GM18858 (cell line): ENCODE data around the gene LIN7A.
A peak's percentile ranks its signal among the peaks of the same experiment; 100 is the strongest.

Experiments
- ATAC-seq: cut with Tn5 transposase; IDR thresholded peaks from one replicate; pipeline ENCODE4 v1.9.1; 2021; ENCODE audit not compliant: unreplicated experiment

The LIN7A gene, protein sequence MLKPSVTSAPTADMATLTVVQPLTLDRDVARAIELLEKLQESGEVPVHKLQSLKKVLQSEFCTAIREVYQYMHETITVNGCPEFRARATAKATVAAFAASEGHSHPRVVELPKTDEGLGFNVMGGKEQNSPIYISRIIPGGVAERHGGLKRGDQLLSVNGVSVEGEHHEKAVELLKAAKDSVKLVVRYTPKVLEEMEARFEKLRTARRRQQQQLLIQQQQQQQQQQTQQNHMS

DNA sequence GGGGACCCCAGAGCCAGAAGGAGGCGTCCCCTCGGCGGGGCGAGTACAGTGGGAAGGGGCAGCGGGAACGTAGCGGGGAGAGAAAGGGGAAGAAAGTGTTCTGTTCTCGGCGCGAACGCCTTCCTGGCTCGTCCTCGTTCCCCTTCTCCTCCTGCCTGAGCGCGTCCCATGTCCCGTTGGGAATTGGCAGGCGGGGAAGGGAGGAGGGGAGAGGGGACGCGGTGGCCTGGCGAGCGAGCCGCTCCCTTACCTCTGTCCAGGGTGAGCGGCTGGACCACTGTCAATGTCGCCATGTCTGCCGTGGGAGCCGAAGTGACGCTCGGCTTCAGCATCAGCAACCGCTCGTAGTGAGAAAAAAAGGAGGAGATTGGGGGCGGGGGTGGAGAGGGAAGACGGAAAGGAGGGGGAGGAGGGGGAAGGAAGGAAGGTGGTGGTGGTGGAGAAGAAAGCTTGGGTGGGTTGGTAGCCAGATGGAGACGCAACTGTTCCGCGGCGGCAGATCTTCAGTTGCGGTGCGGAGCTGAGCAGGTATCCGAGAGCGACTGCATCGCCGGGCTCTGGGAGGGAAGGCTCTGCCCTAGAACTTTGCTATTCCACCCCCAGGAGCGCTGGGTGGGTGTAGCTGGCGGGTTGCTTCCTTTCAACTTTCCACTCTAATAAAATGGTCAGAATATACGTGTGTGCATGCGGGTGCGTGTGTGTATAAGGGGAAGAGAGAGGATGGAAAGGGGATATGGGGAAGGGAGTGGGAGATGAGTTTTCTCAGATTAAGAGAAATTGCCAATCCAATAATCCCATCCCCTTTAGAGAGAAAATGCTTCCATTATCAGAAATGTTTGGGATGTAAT lies at the start of gene LIN7A:
LIN7A (minus strand) TSS at position 544 of the 848 bp plus-strand sequence; CDS start at position 332, 212 bp downstream.
- peak; percentile 6 for ATAC-seq

DNA sequence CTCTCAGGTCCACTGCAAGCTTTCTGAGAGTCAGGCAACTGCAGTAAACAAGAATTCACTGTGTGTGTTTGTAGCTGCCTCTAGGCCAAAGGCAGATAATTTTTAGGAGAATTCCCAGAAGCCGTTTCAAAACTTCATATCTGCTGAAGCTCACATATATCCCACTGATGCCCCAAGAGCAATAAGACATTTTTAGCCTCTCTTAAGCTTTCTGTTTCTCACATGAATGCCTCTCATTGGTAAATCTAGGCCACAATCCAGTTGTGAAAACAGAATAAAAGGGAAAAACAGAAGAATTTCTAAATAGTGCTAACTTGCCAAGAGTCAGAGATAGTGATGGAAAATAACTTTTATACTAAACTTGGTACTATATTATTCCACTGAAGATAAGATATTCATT lies 48.5 kb upstream of the LIN7A start:
- no peak for ATAC-seq

DNA sequence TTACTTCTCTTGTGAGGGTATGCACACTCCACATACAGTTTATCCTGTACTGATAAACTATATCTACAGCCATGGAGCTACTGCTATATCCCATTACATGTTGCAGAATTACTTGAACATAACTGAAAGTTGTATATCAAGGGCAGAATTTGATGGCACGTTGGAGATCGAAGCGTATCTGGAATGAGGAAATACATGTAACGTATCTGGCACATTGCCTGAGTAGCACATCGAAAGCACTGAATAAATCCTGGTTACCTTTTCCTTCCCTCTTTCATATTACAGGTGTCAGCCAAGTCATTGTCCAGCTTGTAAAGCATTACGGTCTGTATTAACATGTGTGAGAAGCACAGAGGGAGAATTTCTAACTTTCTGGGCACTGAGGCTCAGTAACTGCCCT lies 42.1 kb upstream of the LIN7A start:
- no peak for ATAC-seq

DNA sequence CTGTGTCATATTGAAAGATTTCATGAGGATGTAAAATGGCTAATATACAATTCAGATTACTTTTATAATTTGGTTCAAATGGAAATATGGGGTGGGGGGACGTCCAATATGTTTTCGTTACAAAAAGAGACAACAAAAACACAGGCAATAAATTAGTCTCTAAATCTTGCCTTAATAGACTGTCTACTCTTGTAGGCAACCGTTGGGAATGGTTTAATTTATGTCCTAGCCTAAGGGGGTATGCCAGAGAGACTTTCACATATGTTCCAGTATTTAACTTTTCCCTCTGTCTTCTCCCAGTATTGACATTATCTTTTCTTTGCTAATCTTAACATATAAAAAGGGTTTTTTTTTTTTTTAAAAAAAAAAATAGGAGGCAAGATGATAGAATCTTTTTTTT lies 41.5 kb upstream of the LIN7A start:
- ATAC-seq = no peak

DNA sequence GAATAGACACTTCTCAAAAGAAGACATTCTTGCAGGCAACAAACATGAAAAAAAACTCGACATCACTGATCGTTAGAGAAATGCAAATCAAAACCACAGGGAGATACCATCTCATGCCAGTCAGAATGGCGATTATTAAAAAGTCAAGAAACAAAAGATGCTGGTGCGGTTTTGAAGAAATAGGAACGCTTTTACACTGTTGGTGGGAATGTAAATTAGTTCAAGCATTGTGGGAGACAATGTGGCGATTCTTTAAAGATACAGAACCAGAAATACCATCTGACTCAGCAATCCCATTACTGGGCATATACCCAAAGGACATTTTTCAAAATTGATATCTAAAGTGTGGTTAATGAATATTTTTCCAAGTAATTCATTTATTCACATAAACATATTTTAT lies 39.6 kb upstream of the LIN7A start:
- ATAC-seq = no peak

DNA sequence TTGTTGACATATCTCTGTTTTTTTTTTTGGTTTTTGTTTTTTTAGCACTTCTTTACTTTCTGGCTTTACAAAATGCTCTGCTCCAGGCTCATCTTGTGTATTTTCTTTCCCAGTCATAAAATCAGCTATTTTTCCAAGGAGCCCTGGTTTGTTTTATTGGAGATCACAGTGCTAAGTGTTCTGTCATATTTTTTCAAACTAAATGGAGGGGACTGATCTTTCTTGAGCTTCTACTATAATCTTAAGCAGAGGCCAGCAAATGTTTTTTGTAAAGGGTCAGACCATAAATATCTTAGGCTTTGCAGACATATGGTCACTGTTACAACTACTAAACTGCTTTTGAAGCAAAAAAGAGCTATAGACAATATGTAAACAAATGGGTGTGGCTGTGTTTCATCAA lies 30.6 kb upstream of the LIN7A start:
- no peak for ATAC-seq

DNA sequence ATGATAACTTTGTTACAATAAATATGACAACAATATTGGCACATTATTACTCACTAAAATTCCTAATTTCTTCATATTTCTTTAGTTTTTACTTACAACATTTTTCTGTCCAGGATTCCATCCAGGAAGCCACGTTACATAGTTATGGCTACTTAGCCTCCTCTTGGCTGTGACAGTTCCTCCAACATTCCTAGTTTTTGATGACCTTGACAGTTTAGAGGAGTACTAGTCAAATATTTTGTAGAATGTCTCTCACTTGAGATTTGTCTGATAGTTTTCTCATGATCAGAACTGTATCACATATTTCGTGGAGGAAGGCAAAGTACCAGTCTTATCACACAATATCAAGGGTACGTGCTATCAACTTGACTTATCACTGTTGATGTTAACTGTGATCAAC lies 29.8 kb upstream of the LIN7A start:
- no peak for ATAC-seq

DNA sequence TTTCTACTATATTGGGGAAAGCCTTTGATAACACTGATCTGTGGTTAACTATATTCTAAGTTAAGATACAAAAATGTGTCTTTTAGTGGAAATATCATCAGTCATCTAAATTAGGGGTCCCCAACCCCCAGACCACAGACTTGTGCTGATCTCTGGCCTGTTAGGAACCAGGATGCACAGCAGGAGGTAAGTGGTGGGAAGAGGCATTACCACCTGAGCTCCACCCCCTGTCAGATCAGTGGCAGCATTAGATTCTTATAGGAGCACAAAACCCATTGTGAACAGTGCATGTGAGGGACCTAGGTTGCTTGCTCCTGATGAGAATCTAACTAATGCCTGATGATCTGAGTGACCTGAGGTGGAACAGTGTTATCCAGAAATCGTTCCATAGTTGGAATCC lies 28.3 kb upstream of the LIN7A start:
- ATAC-seq = no peak

DNA sequence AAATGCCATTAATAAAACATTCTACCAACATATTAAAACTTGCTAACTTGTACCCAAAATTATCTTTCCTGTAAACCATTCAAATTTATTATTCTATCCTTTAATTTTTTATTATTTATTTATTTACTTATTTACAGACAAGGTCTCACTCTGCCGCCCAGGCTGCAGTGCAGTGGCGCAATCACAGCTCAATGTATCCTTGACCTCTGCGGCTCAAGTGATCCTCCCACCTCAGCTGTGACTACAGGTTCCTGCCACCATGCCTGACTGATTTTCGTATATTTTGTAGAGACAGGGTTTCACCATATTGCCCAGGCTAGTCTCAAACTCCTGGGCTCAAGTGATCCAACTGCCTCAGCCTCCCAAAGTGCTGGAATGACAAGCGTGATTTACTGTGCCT lies 20.4 kb upstream of the LIN7A start:
- no peak for ATAC-seq

DNA sequence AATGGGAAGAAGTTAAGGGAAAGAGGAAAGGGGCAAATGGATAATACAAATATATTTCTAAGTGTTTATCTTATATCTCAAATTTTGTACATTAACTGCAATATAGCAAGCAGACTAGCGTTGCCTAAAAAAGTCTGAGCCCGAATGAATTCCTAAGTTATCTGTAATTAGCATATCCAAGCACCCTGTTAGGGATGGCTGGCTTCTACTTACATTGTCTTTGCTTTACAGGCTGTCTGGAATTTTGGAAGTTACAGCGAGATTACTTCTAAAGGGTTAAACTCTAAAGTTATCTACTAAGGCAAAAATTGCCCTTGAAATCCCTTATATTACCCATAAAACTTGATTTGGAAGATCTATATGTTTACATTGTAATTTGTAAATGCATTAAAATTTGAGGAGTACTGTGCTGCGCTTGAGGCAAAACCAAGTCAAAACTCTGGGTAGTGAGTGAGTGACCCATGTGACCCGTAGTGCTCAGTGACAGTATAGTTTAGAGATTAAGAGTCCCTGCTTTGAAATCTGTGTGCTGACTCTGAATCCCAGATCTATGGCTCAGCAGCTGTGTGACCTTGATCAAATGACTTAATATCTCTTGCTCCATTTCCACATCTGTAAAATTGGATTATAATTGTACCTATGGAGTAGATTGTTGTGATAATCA lies 17.3 kb upstream of the LIN7A start:
- no peak for ATAC-seq

DNA sequence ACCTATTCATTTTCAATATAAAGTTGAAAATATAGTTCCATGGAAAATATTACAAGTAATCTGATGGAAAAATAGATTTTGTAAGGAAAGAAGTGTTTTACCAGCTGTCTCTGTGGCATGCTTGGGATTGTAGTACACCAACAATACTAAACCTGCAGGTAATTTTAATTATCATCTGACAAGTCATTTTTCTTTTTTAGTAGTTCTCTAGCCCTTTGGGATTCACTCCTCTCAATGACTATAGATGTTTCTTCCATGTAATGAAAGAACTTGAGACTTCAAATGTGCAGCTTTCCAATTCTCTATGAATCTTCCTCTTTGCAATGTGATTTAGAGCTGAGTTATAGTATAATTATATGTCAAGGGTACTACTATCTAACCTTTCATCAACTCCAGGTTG lies 14.7 kb upstream of the LIN7A start:
- ATAC-seq = no peak

DNA sequence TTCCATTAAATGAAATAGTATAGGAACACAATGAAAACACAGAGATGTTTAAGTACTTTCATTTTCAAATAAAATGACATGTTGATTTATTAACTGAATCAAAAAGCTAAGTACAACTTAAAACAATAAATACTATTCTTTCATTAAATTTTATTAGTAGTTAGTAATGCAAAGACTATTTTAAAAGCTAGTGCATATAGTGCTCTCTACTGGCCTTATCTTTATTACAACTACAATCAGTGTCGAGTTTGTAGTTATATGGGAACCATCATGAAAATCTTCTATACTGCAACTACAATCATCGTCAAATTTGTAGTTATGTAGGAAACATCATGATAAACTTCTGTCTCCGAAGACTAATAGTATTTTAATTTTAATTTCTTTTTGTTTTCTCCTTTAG lies 8.9 kb upstream of the LIN7A start:
- no peak for ATAC-seq

DNA sequence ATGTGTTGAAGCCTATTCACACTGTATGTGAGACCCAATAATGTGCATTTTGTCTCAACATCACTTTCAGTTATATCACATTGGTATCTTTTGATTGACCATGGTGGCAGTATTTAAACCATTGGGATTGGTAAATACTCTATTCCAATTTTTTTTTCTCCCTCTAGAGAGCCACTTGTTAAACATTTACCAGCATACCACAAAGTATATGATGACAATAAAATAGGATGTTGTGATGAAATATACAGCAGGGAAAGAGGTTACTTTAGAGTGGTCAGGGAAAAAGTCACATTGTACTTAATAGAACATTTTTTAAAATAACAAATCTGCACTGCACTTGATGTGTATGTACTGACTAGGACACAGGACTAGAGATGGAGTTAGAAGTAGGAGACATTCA lies 5.6 kb upstream of the LIN7A start:
- ATAC-seq = no peak

DNA sequence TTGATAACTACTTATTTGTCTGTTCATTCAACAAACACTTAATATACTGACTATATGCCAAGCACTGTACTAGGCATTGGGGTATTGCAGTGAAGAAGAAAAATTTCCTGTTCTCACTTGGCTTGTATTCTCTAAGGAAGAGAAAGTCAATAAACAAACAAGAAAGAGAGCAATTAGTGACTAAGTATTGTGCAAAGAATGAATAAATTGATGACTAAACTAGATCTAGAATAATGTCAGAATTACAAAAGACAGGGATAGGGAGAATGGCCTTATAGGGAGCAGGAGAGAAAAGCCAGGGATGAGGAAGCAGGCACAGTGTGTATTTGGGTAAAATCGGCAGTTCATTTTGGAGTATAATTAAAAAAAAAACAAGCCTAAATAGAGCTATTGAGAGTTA lies 4.2 kb upstream of the LIN7A start:
- no peak for ATAC-seq

DNA sequence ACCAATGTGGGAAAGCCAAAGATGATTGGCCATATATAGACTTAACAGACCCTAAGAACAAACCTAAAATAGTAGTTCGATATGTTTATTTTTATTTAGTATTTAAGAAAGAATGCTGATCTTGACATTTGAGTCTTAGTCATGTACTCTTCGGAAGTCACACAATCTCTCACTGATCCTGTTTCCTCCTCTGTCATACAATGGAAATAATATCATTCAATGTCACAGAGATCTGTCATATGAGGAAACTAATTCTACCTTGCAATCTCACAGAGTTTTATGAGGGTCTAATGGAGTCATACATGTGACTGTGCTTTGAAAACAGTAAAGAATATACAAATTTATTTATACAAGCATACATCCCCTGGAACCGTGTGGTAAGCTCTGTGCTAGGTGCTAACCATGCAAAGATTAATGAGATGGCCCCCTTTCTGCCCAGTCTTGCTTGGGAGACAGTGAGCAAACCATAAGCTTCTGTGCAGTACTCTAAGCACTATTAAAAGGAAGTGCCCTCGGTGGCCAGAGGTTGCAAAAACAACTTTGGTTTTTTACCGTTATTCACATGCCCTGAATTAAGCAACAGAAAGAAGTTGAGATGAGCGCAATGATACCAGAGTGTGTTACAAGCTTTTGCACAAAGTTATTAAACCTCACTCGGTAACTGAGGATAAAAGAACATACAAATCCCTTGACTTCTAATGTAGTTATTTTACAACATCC lies 1.7 kb upstream of the LIN7A start:
- ATAC-seq = no peak

DNA sequence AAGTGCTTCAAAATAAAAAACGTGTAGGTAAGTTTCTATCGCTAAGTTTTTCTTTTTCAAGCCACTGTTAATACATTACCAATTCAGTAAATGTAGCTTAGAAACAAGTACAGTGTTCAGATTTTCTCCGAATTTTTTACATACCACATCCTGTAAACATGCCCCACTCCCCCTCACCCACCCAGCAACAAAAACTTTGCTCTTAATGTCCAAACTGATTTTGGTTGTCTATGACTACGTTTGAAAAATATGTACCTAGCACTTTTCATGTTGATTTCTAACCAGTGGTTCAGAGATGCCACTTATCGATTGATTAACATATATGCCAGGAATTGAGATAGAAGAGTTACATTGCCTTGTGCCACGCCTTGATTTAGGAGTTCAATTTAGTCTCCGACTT lies 663 bp upstream of the LIN7A start:
- ATAC-seq = no peak

DNA sequence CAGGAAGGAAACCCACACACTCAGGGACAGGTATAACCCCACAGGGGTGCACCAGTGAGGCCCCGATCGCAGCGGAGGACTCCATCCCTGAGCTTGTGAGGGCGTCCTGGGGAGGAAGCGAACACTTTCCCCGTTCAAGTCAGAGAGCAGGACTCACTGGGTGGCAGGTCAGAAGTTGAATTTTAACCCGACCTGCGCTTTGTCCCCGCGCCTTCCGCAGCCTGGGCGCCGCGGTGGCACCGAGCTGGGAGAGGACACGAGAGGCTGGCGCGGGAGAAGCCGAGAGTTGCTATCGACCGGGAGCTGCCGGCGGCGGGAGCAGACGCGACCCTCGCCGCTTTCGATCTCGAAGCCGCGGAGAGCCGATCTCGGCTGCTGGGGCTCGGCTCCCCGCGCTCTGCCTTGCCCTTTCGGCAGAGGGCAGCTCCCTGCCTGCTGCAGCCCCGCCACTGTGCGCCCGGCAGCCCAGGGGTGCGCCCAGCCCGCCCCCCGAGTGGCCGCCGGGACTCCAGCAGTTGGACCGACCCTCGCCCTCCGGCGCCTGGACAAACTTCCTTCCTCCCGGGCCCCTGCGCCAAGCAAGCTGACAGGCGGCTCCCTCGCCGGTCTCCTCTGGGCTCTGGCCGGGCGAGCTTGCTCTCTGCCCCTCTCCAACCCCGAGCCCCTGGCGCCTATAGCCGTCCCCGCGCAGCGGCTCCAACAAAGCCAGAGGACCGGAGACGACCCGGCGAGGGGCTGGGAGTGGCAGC lies 918 bp downstream of the LIN7A start:
- peak; percentile 43 for ATAC-seq

DNA sequence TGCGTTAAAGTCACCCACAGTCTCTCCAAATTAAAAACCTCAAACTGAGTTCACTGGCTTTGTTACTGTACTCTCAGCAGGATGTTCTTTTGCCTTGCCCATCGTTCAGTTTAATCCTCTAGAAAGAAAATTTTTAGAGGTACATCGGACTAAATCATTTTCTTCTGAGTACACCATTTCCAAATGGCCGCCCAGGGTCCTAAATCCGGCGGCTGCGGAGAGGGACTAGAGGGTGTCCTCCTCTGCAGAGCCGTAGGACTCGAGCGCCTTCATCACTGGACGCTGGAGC lies 1.4 kb downstream of the LIN7A start:
- ATAC-seq = peak; percentile 1

DNA sequence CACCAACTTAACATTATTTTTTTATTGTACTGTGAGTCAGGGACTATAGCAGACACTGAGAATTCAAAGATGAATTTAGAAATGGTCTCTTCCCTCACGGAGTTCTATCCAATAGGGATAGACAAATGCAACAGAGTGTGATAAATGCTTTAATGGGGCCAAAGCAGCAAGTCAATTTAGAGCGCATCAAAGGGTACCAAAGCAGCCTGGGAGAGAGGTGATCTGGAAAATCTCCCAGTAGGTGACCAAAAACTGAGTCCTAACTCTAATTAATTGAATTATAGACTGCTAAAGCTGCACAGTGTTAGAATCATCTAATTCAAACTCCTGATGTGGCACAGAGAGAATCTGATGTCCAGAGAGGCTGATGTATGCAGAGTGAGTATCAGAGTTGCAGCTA lies 2.6 kb downstream of the LIN7A start:
- ATAC-seq = no peak

DNA sequence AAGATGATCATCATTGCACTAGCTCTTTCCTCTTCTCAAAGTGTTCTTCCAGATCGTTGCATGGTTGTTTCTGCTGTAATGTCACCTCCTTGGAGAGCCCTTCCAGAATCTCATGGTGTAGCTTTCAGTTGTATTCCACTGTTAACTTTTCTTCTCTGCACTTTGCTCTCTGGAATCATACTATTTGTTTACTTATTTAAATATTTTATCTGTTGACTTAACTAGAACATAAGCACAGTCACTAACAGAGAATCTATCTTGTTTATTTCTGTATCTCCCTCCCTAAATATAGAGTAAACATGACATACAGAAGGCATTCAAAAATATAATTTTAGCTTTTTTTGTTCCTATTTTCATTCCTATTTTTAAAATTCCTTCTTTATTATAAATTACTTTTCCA lies 11.8 kb downstream of the LIN7A start:
- ATAC-seq = no peak

DNA sequence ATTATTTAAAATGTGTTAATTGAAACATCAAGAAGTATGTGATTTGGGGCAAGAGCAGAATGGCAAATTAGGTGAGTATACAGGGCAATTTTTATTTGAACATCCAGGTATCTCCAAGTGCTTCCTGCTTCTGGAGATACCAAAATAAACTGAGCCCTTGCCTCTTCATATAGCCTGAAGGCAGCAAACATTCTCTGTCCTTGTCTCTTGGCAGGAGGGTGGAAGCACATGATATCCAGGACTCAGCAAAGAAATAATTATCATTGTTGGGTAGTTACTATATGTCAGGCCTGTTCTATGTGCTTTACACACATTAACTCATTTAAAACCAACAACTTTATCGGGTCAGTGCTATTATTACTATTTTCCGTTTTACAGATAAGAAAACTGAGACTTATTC lies 12.5 kb downstream of the LIN7A start:
- no peak for ATAC-seq
